Measurements from ENCODE around the gene POLR3C. TPM values are rescaled to one million over a fixed set of nuclear protein-coding genes. Genes with fewer than 3 reads are reported as not detected.

The POLR3C gene
- total and polyA plus RNA-seq, 2 donors (not counting 1 experiment from before 2014, with no cell fraction given): 36.5 to 49.3 TPM

DNA sequence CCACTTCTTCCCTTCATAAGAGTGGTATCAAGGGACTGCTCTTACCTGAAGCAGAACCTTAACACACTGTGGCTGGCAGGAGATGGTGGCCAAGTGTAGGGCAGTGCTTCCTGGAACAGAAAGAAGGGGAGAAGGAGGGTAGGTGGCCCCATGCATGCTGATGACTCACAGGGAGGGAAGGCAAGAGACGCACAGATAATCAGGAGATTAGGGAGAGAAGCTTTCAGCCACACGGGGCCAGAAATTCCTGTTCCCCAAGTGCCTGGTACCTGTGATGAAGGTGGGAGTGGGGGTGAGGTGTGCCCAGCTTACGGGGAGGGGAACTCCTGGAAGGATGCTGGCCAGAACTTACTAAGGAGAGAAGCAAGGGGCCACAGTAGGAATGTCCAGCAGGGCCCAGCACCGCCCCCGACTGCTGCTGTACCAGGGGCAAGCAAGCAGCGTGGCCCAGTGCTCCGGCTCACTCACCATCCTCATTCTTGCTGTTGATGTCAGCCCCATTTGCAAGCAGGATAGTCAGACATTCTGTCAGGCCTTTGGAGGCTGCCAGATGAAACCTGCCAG, 54.0 kb downstream of the POLR3C start:
- H3K4me2 ChIP-seq (replicated peaks; ENCODE audit: low read depth, low read length, poor library complexity, severe bottlenecking): no peak overlapping the region
- H3K27me3 Mint-ChIP-seq: peaks cover 31% of the 10 kb centered on the region

DNA sequence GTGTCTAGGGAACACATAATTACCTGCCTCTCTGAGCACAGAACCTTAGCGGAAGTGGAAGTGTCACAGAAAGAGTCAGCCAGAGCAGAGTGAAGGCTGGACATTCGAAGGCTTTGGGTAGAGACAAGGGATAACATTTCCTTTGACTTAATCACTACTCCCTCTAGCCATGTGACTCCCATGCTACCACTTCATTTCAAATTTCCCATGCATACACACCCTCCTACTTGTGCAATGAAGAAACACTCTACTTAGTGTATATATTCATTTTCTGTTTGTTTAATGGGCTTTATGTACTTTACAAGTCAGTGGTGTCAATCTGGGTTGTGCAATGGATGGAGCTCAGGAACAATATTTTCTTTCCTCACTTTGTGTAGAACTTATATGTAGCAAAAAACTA, 54.7 kb downstream of the POLR3C start:
- Mint-ChIP-seq H3K9me3 (ENCODE audit: insufficient read depth) (no peaks in the 10 kb centered on the region), H3K27me3 (peaks cover 32% of the 10 kb centered on the region), H3K4me3 (no peak overlapping the region), H3K4me1 (peaks cover 3% of the 10 kb centered on the region), H3K27ac (no peak overlapping the region)
- DNase-seq: no peak
- ATAC-seq (ENCODE audit: low read depth): no peak
- H3K4me3 ChIP-seq (ENCODE audit: control extremely low read depth in 1 of 5, extremely low read depth in 1 of 5, insufficient read depth in 1 of 5, low read depth in 2 of 5, low read length in 4 of 5): no peak overlapping the region
- H4K20me1 ChIP-seq (ENCODE audit: control insufficient read depth, insufficient read depth, low read length, poor library complexity, severe bottlenecking): no peaks in the 10 kb centered on the region
- no peak overlapping the region for H3K9ac ChIP-seq (ENCODE audit: low read length)
- POLR2A ChIA-PET: no interaction called here
- no peak for TF ChIP-seq EZH2 (IDR thresholded peaks at IDR 0.05; ENCODE audit: borderline replicate concordance, insufficient read depth, low read depth, low read length, poor library complexity, severe bottlenecking)
- TF ChIP-seq, protein P1, sequence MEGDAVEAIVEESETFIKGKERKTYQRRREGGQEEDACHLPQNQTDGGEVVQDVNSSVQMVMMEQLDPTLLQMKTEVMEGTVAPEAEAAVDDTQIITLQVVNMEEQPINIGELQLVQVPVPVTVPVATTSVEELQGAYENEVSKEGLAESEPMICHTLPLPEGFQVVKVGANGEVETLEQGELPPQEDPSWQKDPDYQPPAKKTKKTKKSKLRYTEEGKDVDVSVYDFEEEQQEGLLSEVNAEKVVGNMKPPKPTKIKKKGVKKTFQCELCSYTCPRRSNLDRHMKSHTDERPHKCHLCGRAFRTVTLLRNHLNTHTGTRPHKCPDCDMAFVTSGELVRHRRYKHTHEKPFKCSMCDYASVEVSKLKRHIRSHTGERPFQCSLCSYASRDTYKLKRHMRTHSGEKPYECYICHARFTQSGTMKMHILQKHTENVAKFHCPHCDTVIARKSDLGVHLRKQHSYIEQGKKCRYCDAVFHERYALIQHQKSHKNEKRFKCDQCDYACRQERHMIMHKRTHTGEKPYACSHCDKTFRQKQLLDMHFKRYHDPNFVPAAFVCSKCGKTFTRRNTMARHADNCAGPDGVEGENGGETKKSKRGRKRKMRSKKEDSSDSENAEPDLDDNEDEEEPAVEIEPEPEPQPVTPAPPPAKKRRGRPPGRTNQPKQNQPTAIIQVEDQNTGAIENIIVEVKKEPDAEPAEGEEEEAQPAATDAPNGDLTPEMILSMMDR (IDR thresholded peaks at IDR 0.05): no peak
- H2AFZ ChIP-seq (ENCODE audit: insufficient read depth, low read depth, low read length, poor library complexity, severe bottlenecking): no peak overlapping the region
- no peak overlapping the region for H3K27ac ChIP-seq (ENCODE audit: low read length in 2 of 2)
- H3K4me1 ChIP-seq (ENCODE audit: control insufficient read depth in 2 of 2, insufficient read depth in 2 of 2, low read length in 2 of 2): no peaks in the 10 kb centered on the region
- no peaks in the 10 kb centered on the region for H3K79me2 ChIP-seq (ENCODE audit: control insufficient read depth, insufficient read depth, low read length)
- no peak overlapping the region for H3K4me2 ChIP-seq (replicated peaks; ENCODE audit: low read depth, low read length, poor library complexity, severe bottlenecking)
- CTCF ChIA-PET: interaction anchor here (1.3 to 1.6 kb wide), 3 partner anchors 9 to 19 kb away, joined by 3 to 6 read pairs (median 4); partner anchors contain the start of gene PIAS3
- WGBS (ENCODE audit: insufficient coverage): no CpG with 5 or more reads among the region's 2 CpGs
- no peaks in the 10 kb centered on the region for H3K36me3 ChIP-seq (replicated peaks in 1 of 2; ENCODE audit: control extremely low read depth in 1 of 2, control insufficient read depth in 1 of 2, extremely low read depth in 1 of 2, insufficient read depth in 2 of 2, low read length in 1 of 2)
- no peaks in the 10 kb centered on the region for H3K9me3 ChIP-seq (ENCODE audit: control extremely low read depth in 1 of 3, control insufficient read depth in 2 of 3, insufficient read depth in 1 of 3, low read length in 2 of 3)
- intact Hi-C loops (cut with micrococcal nuclease): no loop called here
- H3K27me3 ChIP-seq (replicated peaks in 1 of 4; ENCODE audit: control extremely low read depth in 1 of 4, control insufficient read depth in 3 of 4, insufficient read depth in 4 of 4, low read length in 3 of 4): peaks cover 0 to 20% (median 4%) of the 10 kb centered on the region in 4 experiments

More for the DNA sequence above, 54.0 kb downstream of the POLR3C start:
- no peak overlapping the region for H3K27ac Mint-ChIP-seq
- no peak for DNase-seq
- Histone ChIP-seq H3K79me2 (ENCODE audit: control insufficient read depth, insufficient read depth, low read length) (no peaks in the 10 kb centered on the region), H2AFZ (ENCODE audit: insufficient read depth, low read depth, low read length, poor library complexity, severe bottlenecking) (no peak overlapping the region), H3K27ac (ENCODE audit: low read length in 2 of 2) (no peak overlapping the region), H3K4me1 (ENCODE audit: control insufficient read depth in 2 of 2, insufficient read depth in 2 of 2, low read length in 2 of 2) (no peaks in the 10 kb centered on the region), H3K9me3 (ENCODE audit: control extremely low read depth in 1 of 3, control insufficient read depth in 2 of 3, insufficient read depth in 1 of 3, low read length in 2 of 3) (no peaks in the 10 kb centered on the region), H4K20me1 (ENCODE audit: control insufficient read depth, insufficient read depth, low read length, poor library complexity, severe bottlenecking) (no peaks in the 10 kb centered on the region), H3K36me3 (replicated peaks in 1 of 2; ENCODE audit: control extremely low read depth in 1 of 2, control insufficient read depth in 1 of 2, extremely low read depth in 1 of 2, insufficient read depth in 2 of 2, low read length in 1 of 2) (no peaks in the 10 kb centered on the region), H3K4me3 (ENCODE audit: control extremely low read depth in 1 of 5, extremely low read depth in 1 of 5, insufficient read depth in 1 of 5, low read depth in 2 of 5, low read length in 4 of 5) (no peak overlapping the region), H3K9ac (ENCODE audit: low read length) (no peak overlapping the region), H3K27me3 (replicated peaks in 1 of 4; ENCODE audit: control extremely low read depth in 1 of 4, control insufficient read depth in 3 of 4, insufficient read depth in 4 of 4, low read length in 3 of 4) (peaks cover 0 to 16% (median 0%) of the 10 kb centered on the region in 4 experiments)
- intact Hi-C loops (cut with micrococcal nuclease): no loop called here
- ChIA-PET POLR2A (no interaction called here), CTCF (interaction anchor here (1.4 kb wide), 1 partner anchor 14 kb away, joined by 4 read pairs; no protein-coding TSS in a partner anchor)
- WGBS (ENCODE audit: insufficient coverage): 94% methylated on average over 5 of the region's 7 CpGs
- peaks cover 3% of the 10 kb centered on the region for H3K4me1 Mint-ChIP-seq
- no peaks in the 10 kb centered on the region for H3K9me3 Mint-ChIP-seq (ENCODE audit: insufficient read depth)
- no peak for TF ChIP-seq EZH2 (IDR thresholded peaks at IDR 0.05; ENCODE audit: borderline replicate concordance, insufficient read depth, low read depth, low read length, poor library complexity, severe bottlenecking)
- TF ChIP-seq, protein P1 (IDR thresholded peaks at IDR 0.05): no peak
- ATAC-seq (ENCODE audit: low read depth): no peak
- H3K4me3 Mint-ChIP-seq: no peak overlapping the region

Data from B cell (primary cell).